ENCODE results near the gene KCTD2. TPM values are rescaled to one million over a fixed set of nuclear protein-coding genes. Genes with fewer than 3 reads are reported as not detected.
A peak's percentile ranks its signal among the peaks of the same experiment; 100 is the strongest.

The KCTD2 gene
- total RNA-seq, 1 donor from 2014 or later = 22.3 TPM

- Mint-ChIP-seq H3K9me3 (ENCODE audit: unreplicated experiment) (no peaks in the 10 kb centered on the region), H3K4me1 (ENCODE audit: unreplicated experiment) (peaks cover 79% of the 10 kb centered on the region), H3K4me3 (ENCODE audit: unreplicated experiment) (peak overlapping the region; percentile 62), H3K27me3 (ENCODE audit: unreplicated experiment) (no peaks in the 10 kb centered on the region), H3K36me3 (ENCODE audit: unreplicated experiment) (no peaks in the 10 kb centered on the region), H3K27ac (ENCODE audit: unreplicated experiment) (peak overlapping the region; percentile 65)
- no peak for DNase-seq (ENCODE audit: extremely low spot score, unreplicated experiment)
- no peak for TF ChIP-seq CTCF (IDR thresholded peaks at IDR 0.05)
Observed at GRCh38 chr17:75087182-75087557, 40.1 kb downstream of the KCTD2 start.

GRCh38 chr17:75087558-75088453, 40.8 kb downstream of the KCTD2 start, which contains the start of gene SLC16A5:
Gene SLC16A5 (plus strand): TSS chr17:75087954. CDS start chr17:75093637, 5,683 bp downstream.
- Mint-ChIP-seq H3K4me3 (ENCODE audit: unreplicated experiment) (peak within 1 kb of the TSS; percentile 72), H3K4me1 (ENCODE audit: unreplicated experiment) (peaks cover 77% of the 10 kb centered on the region), H3K27me3 (ENCODE audit: unreplicated experiment) (no peaks in the 10 kb centered on the region), H3K9me3 (ENCODE audit: unreplicated experiment) (no peaks in the 10 kb centered on the region), H3K36me3 (ENCODE audit: unreplicated experiment) (no peaks in the 10 kb centered on the region), H3K27ac (ENCODE audit: unreplicated experiment) (peak within 1 kb of the TSS; percentile 85)
- DNase-seq (ENCODE audit: extremely low spot score, unreplicated experiment) = peak; percentile 90
- no peak for TF ChIP-seq CTCF (IDR thresholded peaks at IDR 0.05)

GRCh38 chr17:75088465-75089417, 41.7 kb downstream of the KCTD2 start:
- Mint-ChIP-seq H3K36me3 (ENCODE audit: unreplicated experiment) (no peaks in the 10 kb centered on the region), H3K9me3 (ENCODE audit: unreplicated experiment) (no peaks in the 10 kb centered on the region), H3K4me1 (ENCODE audit: unreplicated experiment) (peaks cover 76% of the 10 kb centered on the region), H3K27ac (ENCODE audit: unreplicated experiment) (peak overlapping the region; percentile 62), H3K27me3 (ENCODE audit: unreplicated experiment) (no peaks in the 10 kb centered on the region), H3K4me3 (ENCODE audit: unreplicated experiment) (peak overlapping the region; percentile 72)
- no peak for DNase-seq (ENCODE audit: extremely low spot score, unreplicated experiment)
- TF ChIP-seq CTCF (IDR thresholded peaks at IDR 0.05) = no peak

- no peak overlapping the region for H3K4me3 Mint-ChIP-seq (ENCODE audit: unreplicated experiment)
- no peak for TF ChIP-seq CTCF (IDR thresholded peaks at IDR 0.05)
- peak overlapping the region; percentile 59 for H3K27ac Mint-ChIP-seq (ENCODE audit: unreplicated experiment)
- no peaks in the 10 kb centered on the region for H3K36me3 Mint-ChIP-seq (ENCODE audit: unreplicated experiment)
- peaks cover 60% of the 10 kb centered on the region for H3K4me1 Mint-ChIP-seq (ENCODE audit: unreplicated experiment)
- DNase-seq (ENCODE audit: extremely low spot score, unreplicated experiment) = no peak
- H3K27me3 Mint-ChIP-seq (ENCODE audit: unreplicated experiment) = no peaks in the 10 kb centered on the region
- H3K9me3 Mint-ChIP-seq (ENCODE audit: unreplicated experiment) = no peaks in the 10 kb centered on the region
Observed at GRCh38 chr17:75090871-75091854, 44.1 kb downstream of the KCTD2 start.
